GM19351 (cell line): ENCODE results near the gene TNK2.
A peak's percentile ranks its signal among the peaks of the same experiment; 100 is the strongest.
"Not testable (repeated sequence)": the region's sequence is repeated elsewhere in the genome, so short reads cannot be mapped to it uniquely, and the experiment has no call there.

ENCODE experiments used
- ATAC-seq: cut with Tn5 transposase; IDR thresholded peaks from one replicate; pipeline ENCODE4 v1.9.1; 2021; ENCODE audit warnings: mild to moderate bottlenecking, moderate library complexity; ENCODE audit not compliant: unreplicated experiment

TNK2 gene

GRCh38 chr3:195918176-195918575 lies 9.8 kb upstream of the TNK2 start:
- ATAC-seq = no peak

- ATAC-seq = no peak
Measured at GRCh38 chr3:195916991-195917390, 8.6 kb upstream of the TNK2 start.

- no peak for ATAC-seq
Measured at GRCh38 chr3:195916291-195916690, 7.9 kb upstream of the TNK2 start.

DNA sequence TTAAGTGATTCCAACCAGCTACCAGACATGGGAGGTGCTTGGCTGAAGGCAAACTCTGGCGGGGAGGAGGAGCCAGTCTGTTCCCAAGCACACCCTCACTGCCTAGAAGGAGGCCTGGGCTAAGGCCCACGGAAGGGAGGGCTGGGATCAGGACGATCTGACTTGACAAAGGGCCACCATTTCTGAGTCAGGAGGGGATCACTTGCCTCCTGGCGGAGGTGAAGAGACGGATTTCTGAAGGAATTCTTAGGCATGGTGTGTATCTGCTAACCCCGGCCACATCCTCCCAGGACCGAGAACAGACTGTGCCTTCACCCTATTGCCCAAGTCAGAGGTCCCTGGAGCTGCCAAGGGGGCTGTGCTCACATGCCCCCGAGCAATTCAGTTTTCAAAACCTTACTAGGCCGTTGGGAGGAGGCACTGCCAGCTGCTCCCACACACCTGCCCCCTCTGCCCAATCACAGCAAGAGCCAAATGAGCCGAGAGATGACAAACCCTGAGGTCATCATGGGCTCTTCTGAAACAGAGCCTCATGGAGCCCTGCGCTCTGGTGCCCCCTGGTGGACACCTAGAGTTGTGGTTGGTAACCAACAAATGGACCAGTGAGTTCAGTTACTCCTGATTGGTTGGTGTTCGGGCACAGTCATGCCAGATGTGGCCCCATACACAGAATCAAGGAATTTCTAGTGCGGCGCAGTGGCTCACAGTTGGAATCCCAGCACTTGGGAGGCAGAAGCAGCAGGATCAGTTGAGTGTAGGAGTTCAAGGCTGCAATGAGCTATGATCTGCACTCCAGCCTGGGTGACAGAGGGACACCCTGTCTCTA lies 6.5 kb upstream of the TNK2 start:
- ATAC-seq = peak; percentile 95

DNA sequence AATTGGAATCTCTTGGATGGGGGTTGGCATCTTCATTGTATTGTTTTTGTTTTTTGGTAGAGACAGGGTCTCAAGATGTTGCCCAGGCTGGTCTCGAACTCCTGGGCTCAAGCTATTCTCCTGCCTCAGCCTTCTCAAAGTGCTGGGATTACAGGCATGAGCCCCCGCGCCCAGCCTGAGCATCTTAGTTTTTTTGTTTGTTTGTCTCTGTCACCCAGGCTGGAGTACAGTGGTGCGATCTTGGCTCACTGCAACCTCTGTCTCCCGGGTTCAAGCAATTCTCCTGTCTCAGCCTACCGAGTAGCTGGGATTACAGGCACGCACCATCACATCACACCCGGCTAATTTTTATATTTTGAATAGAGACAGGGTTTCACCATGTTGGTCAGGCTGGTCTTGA lies 5.8 kb upstream of the TNK2 start:
- ATAC-seq = not testable (repeated sequence)

- no peak for ATAC-seq
Measured at GRCh38 chr3:195913382-195913781, 5.0 kb upstream of the TNK2 start.

- ATAC-seq = no peak
Measured at GRCh38 chr3:195911946-195912270, 3.6 kb upstream of the TNK2 start.

DNA sequence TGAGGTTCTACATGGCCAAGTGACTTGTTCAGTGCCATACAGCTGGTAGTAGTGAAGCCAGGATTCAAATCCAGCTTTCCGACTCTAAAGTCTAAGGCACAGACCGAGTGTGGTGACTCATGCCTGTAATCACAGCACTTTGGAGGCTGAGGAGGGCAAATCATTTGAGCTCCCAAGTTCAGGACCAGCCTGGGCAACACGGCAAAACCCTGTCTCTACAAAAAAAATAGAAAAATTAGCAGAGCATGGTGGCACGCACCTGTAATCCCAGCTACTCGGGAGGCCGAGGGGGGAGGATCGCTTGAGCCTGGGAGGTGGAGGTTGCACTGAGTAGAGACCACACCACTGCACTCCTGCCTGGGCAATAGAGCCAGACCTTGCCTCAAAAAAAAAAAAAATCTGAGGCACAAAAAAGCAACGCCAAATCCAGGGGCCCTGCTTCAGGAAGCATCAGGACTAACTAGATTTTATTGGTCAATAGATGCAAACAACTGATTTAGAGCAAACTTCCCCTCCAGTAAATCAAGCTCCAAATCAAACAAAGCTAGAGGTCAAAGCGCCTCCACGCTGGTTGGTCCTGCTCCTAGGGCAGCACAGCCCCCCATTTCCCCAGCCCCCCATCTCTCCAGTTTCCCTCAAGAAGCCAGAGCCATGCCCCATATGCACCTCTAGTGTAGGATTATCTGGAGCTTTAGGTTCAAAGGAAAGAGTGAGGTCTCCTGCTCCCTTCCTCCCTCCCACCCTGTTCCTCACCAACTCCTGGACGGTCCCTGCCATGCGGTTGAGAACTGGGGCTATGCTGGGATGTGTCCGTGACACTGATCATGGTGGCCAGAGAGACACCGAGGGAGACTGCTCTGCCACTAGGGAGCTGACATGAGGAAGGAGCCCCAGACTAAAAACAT lies 2.9 kb upstream of the TNK2 start:
- ATAC-seq = no peak

GRCh38 chr3:195910499-195910845 lies 2.1 kb upstream of the TNK2 start:
- no peak for ATAC-seq

DNA sequence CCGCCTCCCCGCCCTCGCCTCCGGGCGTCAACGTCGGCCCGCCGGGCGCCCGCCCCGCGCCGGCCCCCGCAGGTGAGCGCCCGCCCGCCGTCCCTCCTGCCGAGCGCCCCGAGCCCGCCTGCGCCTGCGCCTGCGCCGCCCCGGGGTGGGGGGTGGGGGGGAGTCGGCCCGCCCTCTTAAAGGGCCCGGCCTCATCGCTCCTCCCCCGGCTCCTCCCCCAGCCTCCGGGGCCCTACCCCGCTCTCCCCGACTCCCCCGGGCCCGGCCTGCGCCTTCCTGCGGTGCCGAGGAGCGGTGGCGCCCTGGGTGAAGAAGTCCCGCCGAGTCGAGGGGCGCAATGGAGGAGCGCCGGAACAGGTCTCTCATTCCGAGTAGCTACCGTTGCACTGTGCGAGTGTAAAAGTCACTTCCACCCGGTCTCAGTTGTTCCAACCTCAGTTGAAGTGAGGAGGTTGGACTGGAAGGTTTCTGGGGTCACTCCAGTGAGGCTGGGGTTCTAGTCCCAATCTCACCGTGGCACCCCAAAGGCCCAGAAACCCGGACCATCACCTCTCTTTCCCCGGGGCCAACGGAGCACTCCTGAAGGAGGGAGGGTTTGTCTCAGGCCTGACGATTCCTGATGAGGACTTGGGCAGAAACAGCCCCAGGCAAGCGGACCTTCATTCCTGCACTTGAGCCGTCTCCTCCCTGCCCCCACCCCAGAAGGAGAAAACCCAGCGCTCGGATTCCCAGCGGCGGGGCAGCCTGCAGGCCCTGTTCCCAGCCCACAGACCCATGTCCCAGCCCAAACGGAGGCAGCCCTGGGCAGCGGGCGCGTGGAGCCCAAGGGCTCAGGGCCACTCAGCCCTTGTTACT lies 1.5 kb upstream of the TNK2 start:
- ATAC-seq = peak; percentile 44

GRCh38 chr3:195908694-195909581 lies 587 bp upstream of the TNK2 start:
- ATAC-seq = peak; percentile 32

GRCh38 chr3:195907684-195907933 lies 742 bp downstream of the TNK2 start:
- ATAC-seq = no peak

GRCh38 chr3:195906865-195907683 lies 1.3 kb downstream of the TNK2 start:
- peak; percentile 27 for ATAC-seq

GRCh38 chr3:195905970-195906864 lies 2.1 kb downstream of the TNK2 start:
- ATAC-seq = no peak

DNA sequence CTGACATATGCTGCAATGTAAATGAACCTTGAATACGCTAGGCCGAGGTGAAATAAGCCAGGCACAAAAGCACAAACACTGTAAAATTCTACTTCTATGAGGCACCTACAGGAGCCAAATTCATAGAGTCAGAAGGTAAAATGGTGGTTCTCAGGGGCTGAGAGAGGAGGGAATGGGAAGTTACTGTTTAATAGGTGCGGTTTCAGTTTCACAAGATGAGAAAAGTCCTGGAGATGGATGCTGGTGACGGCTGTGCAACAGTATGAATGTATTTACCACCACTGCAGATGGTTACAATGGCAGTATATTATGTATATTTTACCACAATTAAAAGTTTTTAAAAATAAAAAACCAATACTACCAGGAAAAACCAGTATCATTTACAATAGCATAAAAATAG lies 4.0 kb downstream of the TNK2 start:
- no peak for ATAC-seq

DNA sequence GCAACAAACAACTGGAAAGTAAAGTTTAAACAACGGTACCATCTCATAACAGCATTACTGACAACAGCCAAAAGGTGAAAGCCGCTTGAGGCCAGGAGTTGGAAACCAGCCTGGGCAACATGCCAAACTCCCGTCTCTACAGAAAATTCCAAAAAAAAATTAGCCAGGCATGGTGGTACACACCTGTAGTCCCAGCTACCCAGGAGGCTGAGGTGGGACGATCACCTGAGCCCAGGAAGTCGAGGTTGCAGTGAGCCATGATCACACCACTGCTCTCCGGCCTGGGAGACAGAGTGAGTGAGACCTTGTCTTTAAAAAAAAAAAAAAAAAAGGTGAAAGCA lies 4.4 kb downstream of the TNK2 start:
- no peak for ATAC-seq

GRCh38 chr3:195902634-195903033 lies 5.7 kb downstream of the TNK2 start:
- ATAC-seq = not testable (repeated sequence)

- not testable (repeated sequence) for ATAC-seq
Measured at GRCh38 chr3:195901836-195902585, 6.3 kb downstream of the TNK2 start.
